Measurements from ENCODE around the gene SHKBP1.
A peak's percentile ranks its signal among the peaks of the same experiment; 100 is the strongest.

DNA sequence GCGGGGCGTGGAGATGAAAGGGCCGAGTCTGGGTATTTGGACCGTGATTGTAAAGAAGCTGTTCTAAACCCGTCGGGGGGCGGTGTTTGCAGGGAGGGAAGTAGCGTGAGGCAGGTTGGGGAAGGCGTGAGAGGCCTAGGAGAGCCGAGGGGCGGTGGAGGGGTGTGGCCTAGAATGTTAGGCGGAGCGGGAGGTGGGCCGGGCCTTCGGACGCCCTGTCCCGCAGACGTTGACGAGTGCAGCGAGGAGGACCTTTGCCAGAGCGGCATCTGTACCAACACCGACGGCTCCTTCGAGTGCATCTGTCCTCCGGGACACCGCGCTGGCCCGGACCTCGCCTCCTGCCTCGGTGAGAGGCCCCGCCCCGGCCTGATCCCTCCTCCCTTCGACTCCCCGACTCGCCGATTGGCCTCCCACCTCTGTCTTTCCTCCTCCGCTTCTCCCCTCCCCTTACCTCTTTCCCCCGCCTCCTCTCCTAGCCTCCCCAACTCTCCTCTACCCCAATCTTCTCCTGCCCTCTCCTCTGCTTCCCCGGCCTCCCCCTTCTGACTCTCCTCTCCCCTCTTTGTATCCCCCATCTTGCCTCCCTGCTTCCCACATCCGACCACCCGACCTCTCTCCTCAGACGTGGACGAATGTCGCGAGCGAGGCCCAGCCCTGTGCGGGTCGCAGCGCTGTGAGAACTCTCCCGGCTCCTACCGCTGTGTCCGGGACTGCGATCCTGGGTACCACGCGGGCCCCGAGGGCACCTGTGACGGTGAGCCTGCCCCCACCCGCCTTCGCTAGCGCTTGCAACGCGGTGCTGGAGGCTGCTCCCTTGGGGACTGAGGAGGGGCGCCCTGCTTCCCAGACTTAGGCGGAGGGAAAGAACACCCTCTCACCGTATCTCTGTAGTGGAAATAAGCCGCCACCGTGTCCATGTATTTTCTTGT, 37.3 kb downstream of the SHKBP1 start:
- no peak for TF ChIP-seq E2F8 (IDR thresholded peaks at IDR 0.05; ENCODE audit: low read depth, partially characterized antibody)
- no peak for TF ChIP-seq CEBPZ (IDR thresholded peaks at IDR 0.05; ENCODE audit: borderline replicate concordance, low read depth, low read length)
- no peak for TF ChIP-seq CBFA2T3 (IDR thresholded peaks at IDR 0.05)
- TF ChIP-seq, protein P1, sequence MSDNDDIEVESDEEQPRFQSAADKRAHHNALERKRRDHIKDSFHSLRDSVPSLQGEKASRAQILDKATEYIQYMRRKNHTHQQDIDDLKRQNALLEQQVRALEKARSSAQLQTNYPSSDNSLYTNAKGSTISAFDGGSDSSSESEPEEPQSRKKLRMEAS (CRISPR knock-in tag; IDR thresholded peaks at IDR 0.05), result no peak; the same call in none of the 2 replicates
- no peak for TF ChIP-seq ZKSCAN8 (CRISPR knock-in tag; IDR thresholded peaks at IDR 0.05)
- TF ChIP-seq CREB1 (IDR thresholded peaks at IDR 0.05), result peak; percentile 32; the same call in 1 of the 2 replicates
- TF ChIP-seq CREB1 (CRISPR knock-in tag; IDR thresholded peaks at IDR 0.05), result 0 out of 2 replicates have a peak, but pooled peaks have one; percentile 33
- TF ChIP-seq FOXJ3 (CRISPR knock-in tag; IDR thresholded peaks at IDR 0.05), result no peak

Measured in K562 (cell line).